8988T (cell line): ENCODE measurements around the gene EYS.
"Not testable (repeated sequence)": the region's sequence is repeated elsewhere in the genome, so short reads cannot be mapped to it uniquely, and the experiment has no call there.

Experiments
- DNase-seq: peaks from one replicate; pipeline ENCODE4 v3.0.0; 2011

Gene EYS

GRCh38 chr6:65449926-65450325 lies 257.1 kb downstream of the EYS start:
- DNase-seq, result no peak

- DNase-seq, result no peak
Observed at GRCh38 chr6:65448866-65449265, 258.2 kb downstream of the EYS start.

GRCh38 chr6:65436281-65436680 lies 270.7 kb downstream of the EYS start:
- no peak for DNase-seq

GRCh38 chr6:65416621-65417020 lies 290.4 kb downstream of the EYS start:
- no peak for DNase-seq

- DNase-seq, result no peak
Observed at GRCh38 chr6:65410309-65410708, 296.7 kb downstream of the EYS start.

GRCh38 chr6:65402564-65402963 lies 304.5 kb downstream of the EYS start:
- no peak for DNase-seq

- DNase-seq, result no peak
Observed at GRCh38 chr6:65399355-65400084, 307.5 kb downstream of the EYS start.

GRCh38 chr6:65398851-65399250 lies 308.2 kb downstream of the EYS start:
- DNase-seq, result no peak

GRCh38 chr6:65350530-65350929 lies 356.5 kb downstream of the EYS start:
- DNase-seq, result no peak

GRCh38 chr6:65302655-65303054 lies 404.4 kb downstream of the EYS start:
- not testable (repeated sequence) for DNase-seq

GRCh38 chr6:65299236-65299635 lies 407.8 kb downstream of the EYS start:
- no peak for DNase-seq

- no peak for DNase-seq
Observed at GRCh38 chr6:65295812-65296211, 411.2 kb downstream of the EYS start.

GRCh38 chr6:65289491-65289890 lies 417.5 kb downstream of the EYS start:
- no peak for DNase-seq

- no peak for DNase-seq
Observed at GRCh38 chr6:65285275-65285674, 421.8 kb downstream of the EYS start.

- no peak for DNase-seq
Observed at GRCh38 chr6:65280060-65280459, 427.0 kb downstream of the EYS start.

GRCh38 chr6:65262241-65262640 lies 444.8 kb downstream of the EYS start:
- no peak for DNase-seq

- DNase-seq, result no peak
Observed at GRCh38 chr6:65259982-65260381, 447.0 kb downstream of the EYS start.

- no peak for DNase-seq
Observed at GRCh38 chr6:65259059-65259458, 448.0 kb downstream of the EYS start.

- no peak for DNase-seq
Observed at GRCh38 chr6:65253041-65253440, 454.0 kb downstream of the EYS start.

GRCh38 chr6:65248101-65248610 lies 458.9 kb downstream of the EYS start:
- no peak for DNase-seq

GRCh38 chr6:65231616-65232015 lies 475.4 kb downstream of the EYS start:
- no peak for DNase-seq

GRCh38 chr6:65229825-65230224 lies 477.2 kb downstream of the EYS start:
- no peak for DNase-seq

GRCh38 chr6:65221153-65221552 lies 485.9 kb downstream of the EYS start:
- DNase-seq, result no peak

GRCh38 chr6:65202738-65203137 lies 504.3 kb downstream of the EYS start:
- no peak for DNase-seq

- DNase-seq, result no peak
Observed at GRCh38 chr6:65199683-65200082, 507.3 kb downstream of the EYS start.
